Activated CD8-positive, alpha-beta T cell treated with anti-CD3 and anti-CD28 coated beads, Interleukin-2, amount 10 ng/mL, durations not matched to agents 7 days and 5 days (primary cell): ENCODE results near the gene RMI2. TPM values are rescaled to one million over a fixed set of nuclear protein-coding genes. Genes with fewer than 3 reads are reported as not detected.

Experiments used
- ATAC-seq: fragments of 150-1000 bp; cut with Tn5 transposase; one replicate; pipeline ENCODE4 v1.10.0; 2021; ENCODE audit warnings: moderate library complexity
- CTCF ChIA-PET: fragments of 350-600 bp; sonication (Branson Sonifier 250); formaldehyde crosslinking; loops from one replicate; lab custom pipeline; 2021; ENCODE audit warnings: antibody characterized with exemption; lab: Charles Lee
- POLR2A ChIA-PET: fragments of 350-600 bp; sonication (Branson Sonifier 250); formaldehyde crosslinking; loops from one replicate; lab custom pipeline; 2021; ENCODE audit warnings: antibody characterized with exemption; lab: Charles Lee
- DNase-seq: peaks from one replicate; pipeline ENCODE4 v3.0.0-alpha.2; 2020
- H3K27ac Mint-ChIP-seq: one replicate; pipeline ENCODE4 v1.8.0; 2021; ENCODE audit warnings: mild to moderate bottlenecking, mixed read lengths
- H3K27me3 Mint-ChIP-seq: one replicate; pipeline ENCODE4 v1.8.0; 2021; ENCODE audit warnings: low read depth, mixed read lengths
- H3K36me3 Mint-ChIP-seq: one replicate; pipeline ENCODE4 v1.8.0; 2021; ENCODE audit warnings: low read depth, mixed read lengths
- H3K4me1 Mint-ChIP-seq: one replicate; pipeline ENCODE4 v1.8.0; 2021; ENCODE audit warnings: low read depth, mixed read lengths
- H3K4me3 Mint-ChIP-seq: one replicate; pipeline ENCODE4 v1.8.0; 2021; ENCODE audit warnings: mild to moderate bottlenecking, mixed read lengths
- H3K9me3 Mint-ChIP-seq: one replicate; pipeline ENCODE4 v1.8.0; 2022; ENCODE audit warnings: mixed read lengths; ENCODE audit not compliant: insufficient read depth
- total RNA-seq, 2 experiments: library from RNA; stranded (reverse); gene quantifications; one replicate each; pipeline ENCODE4 v1.2.3, GENCODE V29; 2021

The RMI2 gene
- total RNA-seq, 2 experiments from 2014 or later, result 65.6 to 67.0 TPM

DNA sequence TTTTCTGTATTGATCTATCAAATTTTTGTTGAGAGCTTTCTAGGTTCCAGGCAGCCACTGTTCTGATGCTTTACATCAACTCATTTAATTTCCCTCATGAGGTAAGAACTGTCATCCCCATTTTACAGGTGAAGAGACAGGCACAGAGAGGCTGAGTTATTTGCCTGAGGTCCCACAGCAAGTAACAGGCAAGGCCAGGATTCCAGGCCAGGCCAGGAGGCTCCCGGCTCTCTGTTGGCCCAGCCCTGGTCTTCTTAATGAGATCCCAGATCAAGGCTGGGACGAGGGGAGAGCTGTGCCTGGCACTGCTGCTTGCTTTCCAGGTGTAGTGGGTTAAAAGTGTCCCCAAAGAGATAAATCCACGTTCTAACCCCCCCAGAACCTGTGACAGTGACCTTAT lies 22.4 kb upstream of the RMI2 start:
- DNase-seq, result no peak
- Mint-ChIP-seq H3K36me3 (peaks cover 9% of the 10 kb centered on the region), H3K4me3 (no peak overlapping the region), H3K4me1 (peaks cover 59% of the 10 kb centered on the region), H3K27ac (peak overlapping the region; percentile 78), H3K9me3 (no peaks in the 10 kb centered on the region), H3K27me3 (no peaks in the 10 kb centered on the region)
- ATAC-seq, result no peak
- ChIA-PET CTCF (no interaction called here), POLR2A (no interaction called here)

DNA sequence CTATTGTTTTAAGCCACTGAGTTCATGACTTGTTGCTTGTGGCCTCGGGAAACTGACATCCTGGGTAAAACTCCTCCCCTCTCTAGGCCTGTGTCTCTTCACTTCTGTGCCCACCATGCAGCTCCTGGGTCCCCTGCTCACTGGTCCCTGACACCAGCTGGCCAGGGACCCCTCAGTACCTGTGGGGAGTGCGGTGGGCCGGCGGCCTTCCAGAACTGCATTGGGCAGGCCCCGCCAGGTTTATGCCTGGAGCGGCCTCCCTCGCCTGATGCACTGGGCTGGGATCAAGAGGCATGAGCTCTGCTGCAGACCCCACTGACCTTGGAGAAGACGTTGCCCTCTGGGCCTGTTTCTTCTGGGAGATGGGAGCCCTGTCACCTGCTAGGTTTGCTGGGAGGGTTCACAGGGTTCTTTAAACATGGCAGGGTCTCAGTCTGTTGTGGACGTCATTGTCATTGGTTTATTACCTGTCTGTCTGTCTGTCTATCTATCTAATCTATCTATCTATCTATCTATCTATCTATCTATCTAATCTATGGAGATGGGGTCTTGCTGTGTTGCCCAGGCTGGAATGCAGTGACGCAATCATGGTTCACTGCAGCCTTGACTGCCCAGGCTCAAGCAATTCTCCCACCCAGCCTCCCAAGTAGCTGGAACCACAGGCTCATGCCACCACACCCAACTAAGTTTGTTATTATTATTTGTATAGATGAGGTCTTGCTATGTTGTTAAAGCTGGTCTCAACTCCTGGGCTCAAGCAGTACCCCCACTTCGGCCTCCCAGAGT lies 21.5 kb upstream of the RMI2 start:
- H3K4me3 Mint-ChIP-seq, result no peak overlapping the region
- ChIA-PET POLR2A (interaction anchor here (2.4 kb wide), 1 partner anchor 68 kb away, joined by 6 read pairs; the partner anchor contains the start of gene SOCS1), CTCF (interaction anchor here (1.2 kb wide), 1 partner anchor 67 kb away, joined by 4 read pairs; the partner anchor contains the start of gene SOCS1)
- no peak for ATAC-seq
- H3K9me3 Mint-ChIP-seq, result no peaks in the 10 kb centered on the region
- peak overlapping the region; percentile 63 for H3K27ac Mint-ChIP-seq
- H3K36me3 Mint-ChIP-seq, result peaks cover 9% of the 10 kb centered on the region
- no peak for DNase-seq
- H3K4me1 Mint-ChIP-seq, result peaks cover 63% of the 10 kb centered on the region
- H3K27me3 Mint-ChIP-seq, result no peaks in the 10 kb centered on the region

DNA sequence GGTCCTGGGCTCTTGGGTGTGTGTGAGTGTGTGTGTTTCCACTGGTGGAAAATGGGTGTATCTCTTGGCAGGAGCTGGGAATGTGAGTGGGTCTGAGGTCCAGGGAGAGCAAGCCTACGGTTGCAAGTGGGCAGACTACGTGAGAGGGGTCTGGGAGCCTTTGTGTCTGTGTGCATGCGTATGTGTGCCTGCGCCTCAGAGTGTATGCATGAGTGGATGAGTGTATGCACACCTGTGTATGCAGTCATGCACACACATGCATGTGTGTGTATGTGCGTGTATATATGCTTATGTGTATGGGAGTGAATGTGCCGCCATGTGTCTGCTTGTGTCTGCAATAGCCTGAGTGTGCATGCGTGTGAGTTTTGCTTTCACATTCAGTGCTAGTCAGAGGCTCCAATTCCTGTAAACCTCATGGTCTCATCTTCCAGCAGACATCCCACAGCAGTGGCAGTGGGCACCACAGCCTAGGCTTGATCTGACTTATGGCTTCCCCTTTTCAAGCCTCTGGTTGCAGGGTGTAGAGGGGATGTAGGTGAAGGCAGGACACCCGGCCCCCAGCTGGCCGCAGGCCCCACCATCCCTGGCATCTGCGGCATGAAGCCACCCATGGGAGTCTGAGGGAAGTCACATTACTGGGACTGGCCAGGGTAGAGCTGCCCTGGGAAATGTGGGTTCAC lies 19.7 kb upstream of the RMI2 start:
- H3K27me3 Mint-ChIP-seq, result no peaks in the 10 kb centered on the region
- peaks cover 70% of the 10 kb centered on the region for H3K4me1 Mint-ChIP-seq
- CTCF ChIA-PET, result interaction anchor here (1.0 kb wide), 1 partner anchor 13 kb away, joined by 6 read pairs; no protein-coding TSS in a partner anchor
- peaks cover 7% of the 10 kb centered on the region for H3K36me3 Mint-ChIP-seq
- no peak overlapping the region for H3K4me3 Mint-ChIP-seq
- H3K27ac Mint-ChIP-seq, result peak overlapping the region; percentile 45
- H3K9me3 Mint-ChIP-seq, result no peaks in the 10 kb centered on the region
- peak; percentile 65 for ATAC-seq
- DNase-seq, result peak; percentile 46
- POLR2A ChIA-PET, result interaction anchor here (1.2 to 2.4 kb wide), 2 partner anchors 14 to 70 kb away, joined by 3 to 6 read pairs; partner anchors contain the start of gene SOCS1

DNA sequence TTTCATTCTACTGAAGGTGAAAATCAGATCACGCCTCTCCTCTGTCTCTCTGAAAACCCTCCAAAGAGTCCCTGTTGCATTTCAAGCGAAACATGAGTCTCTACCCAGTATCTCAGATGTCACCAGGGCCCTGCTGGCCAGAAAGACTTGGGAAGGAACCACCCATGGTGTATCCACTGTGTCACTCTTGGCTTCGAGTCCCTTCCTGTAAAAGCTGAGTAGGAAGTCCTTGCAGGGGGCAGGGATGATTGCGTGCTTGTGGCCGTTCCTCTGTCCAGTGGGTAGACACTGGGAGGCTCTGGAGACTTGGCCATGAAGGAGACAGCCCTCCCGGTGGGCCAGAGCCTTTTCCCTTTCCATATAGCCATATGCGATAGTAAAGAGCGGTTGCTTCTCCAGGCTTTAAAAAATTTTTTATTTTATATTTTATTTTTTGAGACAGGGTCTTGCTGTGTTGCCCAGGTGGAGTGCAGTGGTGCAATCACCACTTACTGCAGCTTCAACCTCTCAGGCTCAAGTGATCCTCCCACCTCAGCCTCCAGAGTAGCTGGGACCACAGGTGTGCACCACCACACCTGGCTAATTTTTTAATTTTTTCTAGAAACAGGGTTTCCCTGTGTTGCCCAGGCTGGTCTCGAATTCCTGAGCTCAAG lies 19.0 kb upstream of the RMI2 start:
- no peaks in the 10 kb centered on the region for H3K27me3 Mint-ChIP-seq
- no peak for ATAC-seq
- H3K36me3 Mint-ChIP-seq, result peaks cover 7% of the 10 kb centered on the region
- peak overlapping the region; percentile 26 for H3K27ac Mint-ChIP-seq
- DNase-seq, result no peak
- peaks cover 73% of the 10 kb centered on the region for H3K4me1 Mint-ChIP-seq
- CTCF ChIA-PET, result no interaction called here
- H3K4me3 Mint-ChIP-seq, result no peak overlapping the region
- no peaks in the 10 kb centered on the region for H3K9me3 Mint-ChIP-seq
- POLR2A ChIA-PET, result interaction anchor here (2.4 kb wide), 1 partner anchor 70 kb away, joined by 6 read pairs; the partner anchor contains the start of gene SOCS1

DNA sequence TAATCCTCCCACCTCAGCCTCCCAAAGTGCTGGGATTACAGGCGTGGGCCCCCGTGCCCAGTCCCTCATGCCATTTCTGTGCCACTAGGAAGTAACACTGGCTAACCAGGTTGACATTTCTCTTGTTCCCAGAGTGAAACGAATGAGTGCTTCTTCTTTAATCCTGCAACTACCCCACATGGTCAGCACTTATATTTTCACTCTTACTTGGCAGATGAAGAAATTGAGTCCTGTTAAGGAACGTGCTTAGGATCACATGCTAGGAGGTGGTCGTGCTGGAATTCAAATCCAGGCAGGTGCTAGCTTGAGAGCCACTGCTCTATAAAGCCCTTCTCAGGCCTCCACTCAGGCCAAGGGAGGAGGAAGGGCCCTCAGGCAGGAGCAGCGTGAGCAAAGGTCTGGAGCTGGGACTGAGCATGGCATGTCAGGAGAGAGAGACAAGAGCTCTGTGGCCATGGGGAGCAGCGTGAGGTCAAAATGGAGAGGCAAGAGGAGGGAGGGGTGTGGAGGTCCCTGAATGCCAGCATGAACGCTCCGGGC lies 18.5 kb upstream of the RMI2 start:
- ChIA-PET CTCF (no interaction called here), POLR2A (interaction anchor here (0.9 kb wide), 1 partner anchor 16 kb away, joined by 3 read pairs; no protein-coding TSS in a partner anchor)
- Mint-ChIP-seq H3K27me3 (no peaks in the 10 kb centered on the region), H3K4me1 (peaks cover 73% of the 10 kb centered on the region), H3K4me3 (no peak overlapping the region), H3K27ac (peak overlapping the region; percentile 44), H3K36me3 (peaks cover 7% of the 10 kb centered on the region), H3K9me3 (no peaks in the 10 kb centered on the region)
- DNase-seq (no peak), ATAC-seq (no peak)

DNA sequence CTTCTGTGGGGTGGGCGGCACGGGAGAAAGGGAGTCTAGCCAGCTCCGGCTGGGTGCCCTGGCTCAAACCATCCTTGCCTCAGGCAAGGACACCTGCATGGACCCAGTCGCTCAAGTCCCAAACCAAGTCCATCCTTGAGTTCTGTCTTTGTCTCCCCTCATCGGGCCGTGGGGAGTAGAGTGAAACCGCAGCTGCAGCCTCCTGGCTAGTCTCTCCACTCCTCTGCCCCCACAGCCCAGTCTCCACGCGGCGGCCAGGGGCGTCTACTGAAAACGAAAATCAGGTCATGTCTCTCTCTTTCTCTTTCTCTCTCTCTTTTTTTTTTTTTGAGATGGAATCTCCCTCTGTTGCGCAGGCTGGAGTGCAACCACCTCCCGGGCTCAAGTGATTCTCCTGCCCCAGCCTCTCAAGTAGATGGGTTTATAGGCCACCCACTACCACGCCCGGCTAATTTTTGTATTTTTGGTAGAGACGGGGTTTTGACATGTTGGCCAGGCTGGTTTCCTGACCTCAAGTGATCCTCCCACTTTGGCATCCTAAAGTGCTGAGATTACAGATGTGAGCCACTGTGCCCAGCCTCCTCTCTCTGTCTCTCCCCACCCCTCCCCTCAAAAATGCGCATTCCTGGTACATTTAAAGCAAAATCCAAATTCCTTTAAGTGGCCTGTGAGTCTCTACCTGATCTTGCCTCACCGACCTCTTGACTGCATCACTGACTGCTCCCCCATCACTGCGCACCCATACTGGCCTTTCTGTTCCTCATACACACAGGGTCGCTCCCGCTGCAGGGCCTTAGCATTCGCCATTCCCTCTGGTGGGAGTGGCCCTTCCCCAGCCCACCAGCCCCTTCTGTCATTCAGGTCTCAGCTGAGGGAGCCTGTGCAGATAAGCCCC lies 17.7 kb upstream of the RMI2 start:
- no peaks in the 10 kb centered on the region for H3K27me3 Mint-ChIP-seq
- CTCF ChIA-PET, result interaction anchor here (0.8 to 3.6 kb wide), 5 partner anchors 14 to 44 kb away, joined by 3 to 12 read pairs (median 6); no protein-coding TSS in a partner anchor
- ATAC-seq (no peak), DNase-seq (no peak)
- H3K4me1 Mint-ChIP-seq, result peaks cover 73% of the 10 kb centered on the region
- H3K27ac Mint-ChIP-seq, result peak overlapping the region; percentile 84
- POLR2A ChIA-PET, result interaction anchor here (0.9 kb wide), 1 partner anchor 17 kb away, joined by 3 read pairs; no protein-coding TSS in a partner anchor
- H3K4me3 Mint-ChIP-seq, result peak overlapping the region; percentile 38
- peaks cover 7% of the 10 kb centered on the region for H3K36me3 Mint-ChIP-seq
- H3K9me3 Mint-ChIP-seq, result no peaks in the 10 kb centered on the region

DNA sequence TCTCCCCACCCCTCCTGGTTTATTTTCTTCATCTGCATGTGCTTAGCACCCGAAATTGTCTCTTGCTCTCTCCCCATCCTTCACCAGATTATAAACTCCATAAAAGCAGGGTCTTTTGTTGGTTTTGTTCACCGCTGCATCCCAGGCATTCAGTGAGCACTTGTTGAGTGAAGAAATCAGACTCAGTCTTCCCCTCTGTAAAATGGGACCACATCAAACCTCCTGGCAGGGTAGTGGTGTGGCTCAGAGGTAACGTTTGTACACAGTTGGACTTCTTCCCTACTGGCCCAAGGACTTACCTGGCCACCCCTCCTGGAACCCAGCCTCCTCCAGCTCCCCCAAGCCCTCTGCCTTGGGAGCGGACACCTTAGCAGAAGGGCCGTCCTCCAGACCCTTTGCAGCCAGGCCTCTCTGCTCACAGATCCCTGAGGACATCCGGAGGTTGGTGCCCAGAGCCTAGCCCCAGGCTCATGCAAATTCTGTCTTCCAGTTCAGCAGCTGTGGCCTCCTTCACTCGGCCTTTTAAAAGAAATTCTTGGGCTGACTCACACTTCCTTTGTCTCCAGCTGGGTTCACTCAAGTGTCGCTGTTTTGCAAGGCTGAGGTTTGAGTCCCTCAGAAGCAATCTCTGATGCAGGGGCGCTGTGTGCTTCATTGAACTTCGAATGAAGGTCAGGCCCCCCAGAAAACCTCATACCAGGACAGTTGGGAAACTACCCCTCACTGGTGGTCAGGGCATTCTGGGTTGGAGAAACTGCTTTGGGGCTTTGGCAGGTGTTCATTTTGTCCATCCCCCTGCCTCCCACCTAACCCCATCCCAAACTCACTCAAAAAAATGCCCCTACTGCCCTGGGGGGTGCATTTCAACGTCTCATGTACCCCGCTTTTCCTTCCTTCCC lies 16.8 kb upstream of the RMI2 start:
- H3K36me3 Mint-ChIP-seq, result peaks cover 7% of the 10 kb centered on the region
- H3K27me3 Mint-ChIP-seq, result no peaks in the 10 kb centered on the region
- DNase-seq (peak; percentile 77), ATAC-seq (peak; percentile 85)
- H3K4me3 Mint-ChIP-seq, result peak overlapping the region; percentile 38
- H3K4me1 Mint-ChIP-seq, result peaks cover 68% of the 10 kb centered on the region
- POLR2A ChIA-PET, result interaction anchor here (0.9 kb wide), 1 partner anchor 20 kb away, joined by 3 read pairs; no protein-coding TSS in a partner anchor
- CTCF ChIA-PET, result interaction anchor here (0.7 to 3.6 kb wide), 10 partner anchors 10 to 364 kb away, joined by 3 to 12 read pairs (median 4); no protein-coding TSS in a partner anchor
- no peaks in the 10 kb centered on the region for H3K9me3 Mint-ChIP-seq
- H3K27ac Mint-ChIP-seq, result peak overlapping the region; percentile 84

DNA sequence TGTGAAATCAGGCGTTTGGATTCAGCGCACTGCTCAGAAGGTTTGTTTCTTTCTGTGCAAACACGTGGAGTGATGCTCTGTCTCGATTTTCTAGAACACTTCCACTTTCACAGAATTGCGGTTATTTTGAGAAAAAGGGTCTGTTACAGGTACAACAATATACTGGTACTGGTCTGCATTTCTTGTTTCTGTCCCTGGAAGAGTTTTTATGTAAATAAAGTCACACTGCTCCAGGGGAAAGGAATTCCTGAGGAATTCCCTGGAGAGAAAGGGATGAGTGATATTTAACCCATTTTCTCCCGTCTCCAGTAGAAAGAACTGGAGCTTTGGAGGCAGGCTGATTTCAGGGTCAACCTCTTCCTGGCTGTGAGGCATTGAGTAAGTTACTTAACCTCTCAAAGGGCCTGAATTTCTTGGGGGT lies 16.2 kb upstream of the RMI2 start:
- Mint-ChIP-seq H3K4me1 (peaks cover 62% of the 10 kb centered on the region), H3K9me3 (no peaks in the 10 kb centered on the region), H3K27ac (peak overlapping the region; percentile 75), H3K36me3 (peaks cover 7% of the 10 kb centered on the region), H3K27me3 (no peaks in the 10 kb centered on the region), H3K4me3 (peak overlapping the region; percentile 38)
- CTCF ChIA-PET, result interaction anchor here (1.2 to 3.6 kb wide), 10 partner anchors 17 to 365 kb away, joined by 4 to 12 read pairs (median 6); partner anchors contain the start of gene SOCS1
- DNase-seq, result no peak
- POLR2A ChIA-PET, result interaction anchor here (0.9 kb wide), 1 partner anchor 20 kb away, joined by 3 read pairs; no protein-coding TSS in a partner anchor
- peak; percentile 25 for ATAC-seq

DNA sequence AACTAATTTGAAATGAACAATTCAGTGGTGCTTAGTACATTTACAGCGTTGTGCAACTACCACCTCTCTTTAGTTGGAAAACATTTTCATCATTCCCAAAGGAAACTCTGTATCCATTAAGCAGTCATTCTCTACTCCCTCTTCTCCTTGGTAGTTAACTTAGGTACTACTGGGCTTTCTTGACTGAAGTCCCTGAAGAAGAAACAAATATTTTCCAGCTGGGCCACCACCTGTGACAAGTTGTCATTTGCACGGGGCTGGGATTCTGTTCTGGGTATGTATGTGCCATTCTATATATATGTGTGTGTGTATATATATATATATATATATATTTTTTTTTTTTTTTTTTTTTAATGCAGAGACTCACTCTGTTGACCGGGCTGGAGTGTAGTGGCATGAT lies 15.4 kb upstream of the RMI2 start:
- H3K27me3 Mint-ChIP-seq, result no peaks in the 10 kb centered on the region
- peaks cover 7% of the 10 kb centered on the region for H3K36me3 Mint-ChIP-seq
- H3K9me3 Mint-ChIP-seq, result no peaks in the 10 kb centered on the region
- ATAC-seq, result no peak
- no peak overlapping the region for H3K4me3 Mint-ChIP-seq
- CTCF ChIA-PET, result interaction anchor here (1.0 to 3.6 kb wide), 9 partner anchors 23 to 366 kb away, joined by 3 to 12 read pairs (median 5); partner anchors contain the start of gene SOCS1
- DNase-seq, result no peak
- POLR2A ChIA-PET, result no interaction called here
- H3K4me1 Mint-ChIP-seq, result peaks cover 58% of the 10 kb centered on the region
- H3K27ac Mint-ChIP-seq, result no peak overlapping the region
